Right hindlimb (tissue), 1 donor: ENCODE results near the gene TRMT1.
"Not testable (repeated sequence)": the region's sequence is repeated elsewhere in the genome, so short reads cannot be mapped to it uniquely, and the experiment has no call there.

Experiments used
- DNase-seq: peaks from one replicate; pipeline ENCODE4 v3.0.0-alpha.2; 2018

TRMT1 gene

DNA sequence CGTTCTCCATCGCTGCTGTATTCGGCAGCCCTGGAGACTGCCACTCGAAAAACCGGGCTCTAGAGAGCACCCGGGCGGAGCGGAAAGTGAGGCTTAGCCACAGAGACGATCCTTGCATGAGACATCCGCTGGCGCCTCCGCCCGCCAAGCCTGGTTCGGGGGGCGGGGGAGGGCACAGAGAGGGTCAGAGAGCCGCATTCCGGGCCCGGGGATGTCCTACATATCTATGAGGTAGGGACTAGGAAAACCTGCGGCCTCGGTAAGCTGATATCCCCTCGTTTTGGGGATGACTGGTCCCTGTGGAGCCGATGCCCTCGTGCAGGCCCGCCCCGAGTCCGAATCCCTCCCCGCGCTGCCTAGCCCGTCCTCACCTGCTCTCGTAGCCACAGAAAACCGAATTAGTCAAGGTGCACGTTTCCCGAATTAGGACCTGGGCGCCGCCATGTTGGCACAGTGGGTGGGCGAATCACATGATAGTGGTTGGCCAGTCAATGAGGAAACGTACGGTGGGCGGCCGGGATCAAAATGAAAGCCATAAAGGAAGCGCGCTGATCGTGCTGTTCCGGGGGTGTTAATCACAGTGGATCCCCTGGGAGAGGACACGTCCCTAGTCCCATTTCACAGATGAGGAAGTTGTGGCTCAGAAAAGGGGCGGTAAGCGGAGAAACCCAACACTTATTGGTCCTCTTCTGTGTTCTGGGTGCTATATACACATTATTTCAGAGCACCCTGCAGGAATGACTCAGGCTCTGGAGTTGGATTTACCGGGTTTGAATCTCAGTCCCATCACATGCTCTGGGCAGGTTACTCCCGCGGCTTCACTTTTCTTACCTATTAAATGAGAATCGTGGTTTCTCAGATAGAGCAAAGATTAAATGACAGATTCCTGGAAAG is at the start of gene TRMT1:
TRMT1 (minus strand) TSS at position 459 of the 894 bp plus-strand sequence; CDS start at position 118, 341 bp downstream.
- DNase-seq: peak; percentile 93

DNA sequence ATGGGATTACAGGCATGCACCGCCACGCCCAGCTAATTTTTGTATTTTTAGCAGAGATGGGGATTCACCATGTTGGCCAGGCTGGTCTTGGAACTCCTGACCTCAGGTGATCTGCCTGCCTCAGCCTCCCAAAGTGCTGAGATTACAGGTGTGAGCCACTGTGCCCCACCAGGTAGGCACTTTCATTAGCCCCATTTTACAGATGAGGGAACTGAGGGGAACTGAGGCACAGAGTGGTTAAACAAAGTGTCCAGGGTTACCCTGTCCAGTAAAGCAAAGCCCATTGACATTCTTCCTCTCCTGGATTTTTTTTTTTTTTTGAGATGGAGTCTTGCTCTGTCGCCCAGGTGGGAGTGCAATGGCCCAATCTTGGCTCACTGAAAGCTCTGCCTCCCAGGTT is 49.6 kb upstream of the TRMT1 start:
- DNase-seq: not testable (repeated sequence)

DNA sequence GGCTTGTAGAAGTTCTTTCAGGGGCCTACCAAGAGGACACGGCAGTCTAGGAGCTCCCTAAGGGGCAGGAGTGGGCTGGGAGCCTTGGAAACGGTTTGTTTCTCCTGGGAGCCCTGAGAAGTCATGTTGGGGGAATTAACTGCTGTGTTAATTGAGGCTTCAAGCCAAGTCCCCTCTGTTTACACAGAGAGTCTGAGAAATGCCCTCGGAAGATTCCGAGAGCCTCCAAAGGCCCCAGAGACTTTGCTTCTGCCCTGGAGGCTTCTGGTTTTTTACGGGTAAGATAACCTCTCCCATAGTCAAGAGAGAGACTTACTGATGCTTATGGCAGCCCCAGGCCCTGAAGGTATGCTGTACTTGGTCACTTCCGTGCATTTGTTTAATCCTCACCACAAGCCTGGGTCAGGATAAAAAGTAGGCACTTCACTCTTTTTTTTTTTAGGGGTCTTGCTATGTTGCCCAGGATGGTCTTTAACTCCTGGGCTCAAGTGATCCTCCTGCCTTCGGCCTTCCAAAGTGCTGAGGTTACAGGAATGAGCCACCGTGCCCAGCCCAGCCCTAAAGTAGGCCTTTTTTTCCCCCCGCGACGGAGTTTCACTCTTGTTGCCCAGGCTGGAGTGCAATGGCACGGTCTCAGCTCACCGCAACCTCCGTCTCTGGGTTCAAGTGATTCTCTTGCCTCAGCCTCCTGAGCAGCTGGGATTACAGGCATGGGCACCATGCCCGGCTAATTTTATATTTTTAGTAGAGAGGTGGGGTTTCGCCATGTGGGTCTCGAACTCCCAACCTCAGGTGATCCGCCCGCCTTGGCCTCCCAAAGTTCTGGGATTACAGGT is 48.8 kb upstream of the TRMT1 start:
- no peak for DNase-seq

DNA sequence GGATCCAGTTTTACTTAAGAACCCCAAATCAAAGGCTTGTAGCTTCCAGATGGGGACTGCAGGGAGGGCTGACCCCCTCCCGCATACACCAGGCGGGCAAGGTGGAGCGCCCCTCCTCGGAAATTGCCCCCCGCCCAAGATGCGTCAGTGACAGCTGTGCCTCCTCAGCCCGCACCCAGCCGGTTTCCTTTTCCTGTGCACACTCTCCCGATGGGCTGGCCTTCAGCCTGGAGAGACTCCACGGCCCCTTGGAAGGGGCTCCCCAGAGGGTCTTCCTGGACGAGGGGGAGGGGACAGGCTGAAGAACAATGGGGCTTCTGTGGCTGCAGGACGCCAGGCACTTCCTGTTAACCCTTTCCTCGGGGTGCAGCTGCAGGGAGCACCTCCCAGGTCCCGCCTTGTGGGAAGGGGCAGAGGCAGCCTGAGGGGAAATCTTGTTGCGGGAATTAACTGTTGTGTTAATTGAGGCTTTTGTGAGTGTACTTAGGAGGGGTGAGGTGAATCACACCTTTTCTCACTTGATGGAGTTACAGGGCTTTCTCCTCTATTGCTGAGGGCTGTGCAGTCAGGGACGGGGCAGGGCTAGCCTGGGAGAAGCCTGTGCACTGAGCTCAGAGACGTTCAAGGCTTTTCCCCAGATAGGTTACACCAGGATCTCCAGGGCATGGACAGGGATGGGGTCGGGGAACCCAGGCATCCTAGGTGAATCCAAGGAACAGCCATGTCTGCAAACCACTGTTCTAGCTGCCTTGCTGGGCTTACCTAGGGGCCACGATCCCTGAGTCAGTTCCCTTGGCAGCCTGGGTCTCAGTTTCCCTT is 48.0 kb upstream of the TRMT1 start:
- peak; percentile 86 for DNase-seq

DNA sequence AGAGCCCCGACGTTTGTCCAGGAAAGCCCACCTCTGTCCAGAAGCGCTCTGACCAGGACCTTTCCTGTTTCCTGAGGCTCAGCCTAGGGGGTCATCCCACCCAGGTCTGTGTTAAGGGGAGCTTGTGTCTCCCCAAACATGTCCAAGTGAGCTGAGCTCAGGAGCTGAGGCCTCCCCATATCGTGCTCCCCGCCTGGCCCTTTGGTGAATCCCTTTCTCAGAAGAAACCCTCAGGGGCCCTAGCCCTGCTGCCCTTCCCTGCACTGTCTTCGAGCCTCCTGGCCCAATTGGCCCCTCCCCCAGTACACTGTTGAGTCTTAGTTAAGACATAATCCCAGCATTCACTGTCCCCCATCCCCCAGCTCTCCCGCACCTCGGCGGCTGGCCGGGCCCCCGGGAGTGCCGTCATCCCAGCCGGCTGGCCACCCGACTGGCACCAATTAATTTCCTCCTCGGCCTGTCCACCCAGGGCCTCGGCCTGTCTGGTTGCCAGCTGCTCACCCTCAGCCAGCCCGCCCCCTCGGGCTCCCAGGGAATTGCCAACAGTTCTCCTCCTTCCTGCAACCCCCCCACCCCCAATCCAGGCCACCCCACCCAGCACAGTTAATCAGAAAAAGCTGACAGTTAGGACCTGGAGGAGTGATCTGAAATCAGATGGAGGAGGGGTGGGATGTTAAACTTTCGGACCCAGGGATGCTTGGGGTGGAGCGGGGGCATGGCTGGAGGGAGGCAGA is 47.2 kb upstream of the TRMT1 start:
- DNase-seq: peak; percentile 80

DNA sequence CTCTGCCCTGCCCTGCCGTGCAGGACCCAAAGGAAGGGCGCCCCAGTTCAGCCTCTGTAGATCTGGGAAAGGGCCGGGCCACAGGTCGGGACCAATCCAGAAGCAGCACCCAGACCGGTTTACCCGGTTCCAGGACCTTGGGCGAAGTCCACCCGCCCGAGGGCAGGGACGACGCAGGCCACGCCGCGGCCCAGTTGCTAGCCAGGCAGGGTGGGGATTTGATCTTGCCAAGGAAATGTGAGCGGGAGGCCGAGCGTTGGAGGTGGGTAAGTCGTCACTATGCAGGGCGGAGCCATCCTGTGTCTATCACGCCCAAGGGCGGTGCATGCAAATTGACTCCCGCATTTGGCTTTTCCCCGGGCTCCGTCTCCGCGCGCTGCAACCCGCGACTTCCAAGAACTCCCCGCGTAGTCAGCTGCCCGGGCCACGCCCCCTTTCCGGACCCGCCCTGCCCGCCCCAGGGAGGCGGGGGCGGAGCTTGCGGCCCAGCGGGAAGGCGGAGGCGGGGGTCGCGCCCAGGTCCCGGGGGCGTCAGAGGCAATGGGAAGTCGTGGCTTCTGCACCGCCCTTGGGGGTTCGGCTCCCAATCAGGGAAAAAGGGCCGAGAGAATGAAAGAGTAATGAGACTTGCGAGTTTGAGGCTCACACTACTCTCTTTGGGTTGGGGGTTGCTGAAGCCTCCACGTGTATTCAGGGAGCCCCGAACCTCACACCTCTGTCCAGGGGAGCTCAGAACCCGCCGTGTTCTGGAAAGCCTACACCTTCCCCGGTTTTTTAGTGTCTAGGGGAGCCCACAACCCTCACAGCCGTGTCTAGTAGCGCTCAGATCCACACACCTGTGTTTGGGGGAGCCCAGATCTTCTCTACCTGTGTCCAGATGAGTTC is 46.4 kb upstream of the TRMT1 start:
- DNase-seq: peak; percentile 96

DNA sequence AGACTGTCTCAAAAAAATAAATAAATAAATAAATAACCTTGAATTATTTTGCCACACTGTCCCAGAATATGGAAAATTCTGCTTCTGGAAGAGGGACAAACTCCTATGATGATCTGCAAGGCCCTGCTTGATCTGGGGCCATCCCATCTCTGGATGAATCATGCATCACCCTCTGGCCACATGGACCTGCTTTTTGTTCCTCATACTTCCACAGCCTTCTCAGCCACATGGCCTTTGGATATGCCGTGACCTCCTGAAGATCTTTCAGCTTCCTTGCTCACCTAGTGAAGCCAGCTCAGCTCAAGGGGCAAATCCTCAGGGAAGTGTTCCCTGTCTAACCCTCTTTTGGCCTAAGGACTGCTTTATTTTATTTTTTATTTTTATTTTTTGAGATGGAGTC is 44.0 kb upstream of the TRMT1 start:
- DNase-seq: no peak

DNA sequence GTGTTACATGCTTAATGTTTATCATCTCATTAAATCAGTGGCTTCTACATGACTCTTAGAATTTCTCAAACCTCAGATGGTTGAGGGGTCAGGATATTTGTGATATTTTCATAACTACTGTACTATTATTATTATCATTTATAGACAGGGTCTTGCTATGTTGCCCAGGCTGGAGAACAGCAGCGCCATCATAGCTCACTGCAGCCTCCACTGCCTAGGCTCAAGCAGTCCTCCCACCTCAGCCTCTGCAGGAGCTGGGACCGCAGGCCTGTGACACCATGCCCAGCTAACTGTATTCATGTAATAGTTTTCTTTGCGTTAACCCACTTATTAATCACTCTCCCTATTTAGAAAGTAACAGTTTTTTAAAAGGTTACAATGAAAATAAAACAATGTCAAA is 43.2 kb upstream of the TRMT1 start:
- no peak for DNase-seq

DNA sequence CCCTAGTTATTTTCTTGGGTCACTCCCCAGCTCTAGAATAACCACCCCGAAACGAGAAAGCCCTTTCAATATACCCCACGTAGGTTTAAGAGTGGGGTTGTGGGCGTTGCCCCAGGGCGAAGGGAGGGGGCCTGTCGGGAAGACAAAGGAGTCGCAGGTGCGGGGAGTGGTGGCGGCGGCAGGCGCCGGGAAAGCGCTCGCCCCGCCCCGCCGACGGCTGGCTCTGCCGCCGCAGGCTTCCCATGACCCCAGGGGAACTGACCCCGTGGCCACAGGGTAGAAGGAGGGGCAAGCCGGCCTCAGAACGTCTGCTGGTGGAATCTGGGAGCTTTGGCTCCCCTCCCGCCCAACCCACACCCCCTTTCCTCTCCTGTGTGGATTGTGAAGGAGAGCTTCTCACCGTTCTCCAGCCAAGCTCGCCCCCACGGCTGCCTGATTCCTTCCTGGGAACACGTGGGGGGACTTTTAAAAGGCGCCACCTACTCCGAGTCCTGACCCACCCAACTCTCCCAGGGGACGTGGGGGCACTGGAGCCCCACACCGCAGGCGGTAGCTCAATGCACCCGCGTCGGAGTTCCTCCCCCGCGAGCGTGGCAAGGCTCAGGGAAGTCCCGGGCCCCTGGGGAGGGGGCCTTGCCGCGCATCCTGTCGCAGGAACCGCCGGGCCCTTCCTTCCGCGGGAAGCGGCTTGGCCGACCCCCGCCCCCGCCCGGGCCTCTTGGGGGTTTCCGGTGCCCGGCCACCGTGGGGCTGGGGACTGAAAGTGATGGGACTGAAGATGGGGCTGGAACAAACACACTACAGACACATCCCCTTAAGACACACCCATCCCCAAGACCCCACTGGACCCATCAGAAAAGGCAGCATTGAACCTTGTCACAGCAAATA is 39.2 kb upstream of the TRMT1 start:
- DNase-seq: peak; percentile 85

DNA sequence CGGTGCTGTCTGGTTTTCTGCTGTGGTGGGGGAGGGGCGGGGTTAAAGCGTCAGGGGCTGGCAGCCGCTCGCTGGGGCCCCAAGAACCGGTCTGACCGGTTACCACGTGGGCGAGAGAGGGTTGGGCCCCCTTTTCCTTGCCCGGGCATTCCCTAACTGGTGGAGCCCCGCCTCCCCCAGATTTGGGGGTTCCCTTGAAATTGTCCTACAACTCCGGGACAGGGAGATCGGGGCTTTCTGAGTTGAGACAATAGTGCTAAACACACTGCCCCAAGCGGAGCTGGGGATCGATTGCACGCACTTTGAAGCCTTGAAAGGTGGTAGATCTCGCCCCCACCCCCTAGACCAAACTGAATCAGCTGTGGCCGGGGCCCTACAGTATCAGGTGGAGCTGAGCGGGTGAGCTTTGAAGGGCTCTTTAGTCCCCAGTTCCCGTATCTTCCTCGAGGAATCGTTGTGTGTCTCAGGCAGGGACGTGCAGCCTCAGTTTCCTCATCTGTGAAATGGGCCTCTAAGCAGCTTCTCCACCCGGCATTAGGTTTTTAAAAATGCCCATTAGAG is 38.5 kb upstream of the TRMT1 start:
- peak; percentile 80 for DNase-seq

DNA sequence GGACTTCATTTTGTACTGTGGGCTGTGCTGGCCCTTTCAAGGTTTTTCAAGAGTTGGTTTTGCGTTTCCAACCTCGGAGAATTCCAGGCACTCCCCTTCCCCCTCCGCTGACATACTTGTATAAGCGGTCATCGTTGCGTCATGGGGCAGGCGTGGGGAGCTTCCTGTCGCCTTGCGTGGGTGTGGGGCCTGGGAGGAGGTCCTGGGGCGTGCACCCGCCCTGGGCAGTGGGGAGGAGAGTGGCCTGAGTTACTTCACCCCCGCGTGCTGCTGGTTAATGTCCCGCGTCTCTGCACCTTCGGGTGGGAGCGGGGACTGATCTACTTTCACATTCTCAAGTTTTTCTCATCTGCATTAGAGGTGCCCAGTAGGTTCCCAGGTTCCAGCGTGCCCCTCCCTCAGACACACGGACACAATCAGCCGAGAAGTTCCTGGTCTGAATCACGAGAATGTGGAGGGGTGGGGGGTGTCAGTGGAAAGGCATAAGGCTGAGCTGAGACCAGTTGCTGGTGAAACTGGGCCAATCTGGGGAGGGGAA is 37.8 kb upstream of the TRMT1 start:
- peak; percentile 90 for DNase-seq

DNA sequence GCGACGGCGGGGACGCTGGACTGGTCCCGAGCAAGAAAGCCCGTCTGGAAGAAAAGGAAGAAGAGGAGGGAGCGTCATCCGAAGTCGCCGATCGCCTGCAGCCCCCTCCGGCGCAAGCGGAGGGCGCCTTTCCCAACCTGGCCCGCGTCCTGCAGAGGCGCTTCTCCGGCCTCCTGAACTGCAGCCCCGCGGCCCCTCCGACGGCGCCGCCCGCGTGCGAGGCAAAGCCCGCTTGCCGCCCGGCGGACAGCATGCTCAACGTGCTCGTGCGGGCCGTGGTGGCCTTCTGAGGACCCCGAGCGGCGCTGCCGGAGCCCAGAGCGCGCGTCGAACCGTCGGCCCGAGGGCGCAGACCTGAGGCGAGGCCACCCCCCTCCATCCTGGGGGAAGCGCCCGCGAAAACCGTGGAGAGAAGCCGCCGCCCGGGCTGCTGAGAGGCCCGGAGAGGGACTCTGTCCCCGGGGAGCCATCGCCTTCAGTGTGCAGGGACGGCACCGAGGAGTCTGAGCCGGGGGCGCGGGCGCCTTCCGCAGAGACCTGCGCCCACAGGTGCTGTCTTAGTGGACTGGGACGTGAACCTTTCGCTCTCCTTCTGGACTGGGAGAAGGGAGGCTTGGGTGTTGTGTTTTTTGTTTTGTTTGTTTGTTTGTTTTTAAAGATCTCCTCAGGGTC is 37.2 kb upstream of the TRMT1 start:
- peak; percentile 74 for DNase-seq

DNA sequence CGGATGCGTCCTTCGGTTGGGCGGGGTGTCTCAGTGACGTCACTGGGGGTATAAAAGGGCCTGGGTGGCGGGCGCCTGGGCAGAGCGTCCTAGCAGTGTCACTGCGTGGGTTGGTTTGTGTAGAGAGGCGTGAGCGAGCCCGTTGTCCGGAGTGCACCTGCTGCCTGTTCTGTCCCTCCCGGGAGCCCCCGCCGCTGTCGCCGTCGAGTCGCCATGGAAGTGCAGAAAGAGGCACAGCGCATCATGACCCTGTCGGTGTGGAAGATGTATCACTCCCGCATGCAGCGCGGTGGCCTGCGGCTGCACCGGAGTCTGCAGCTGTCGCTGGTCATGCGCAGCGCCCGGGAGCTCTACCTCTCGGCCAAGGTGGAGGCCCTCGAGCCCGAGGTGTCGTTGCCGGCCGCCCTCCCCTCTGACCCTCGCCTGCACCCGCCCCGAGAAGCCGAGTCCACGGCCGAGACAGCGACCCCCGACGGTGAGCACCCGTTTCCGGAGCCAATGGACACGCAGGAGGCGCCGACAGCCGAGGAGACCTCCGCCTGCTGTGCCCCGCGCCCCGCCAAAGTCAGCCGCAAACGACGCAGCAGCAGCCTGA is 36.5 kb upstream of the TRMT1 start:
- no peak for DNase-seq

DNA sequence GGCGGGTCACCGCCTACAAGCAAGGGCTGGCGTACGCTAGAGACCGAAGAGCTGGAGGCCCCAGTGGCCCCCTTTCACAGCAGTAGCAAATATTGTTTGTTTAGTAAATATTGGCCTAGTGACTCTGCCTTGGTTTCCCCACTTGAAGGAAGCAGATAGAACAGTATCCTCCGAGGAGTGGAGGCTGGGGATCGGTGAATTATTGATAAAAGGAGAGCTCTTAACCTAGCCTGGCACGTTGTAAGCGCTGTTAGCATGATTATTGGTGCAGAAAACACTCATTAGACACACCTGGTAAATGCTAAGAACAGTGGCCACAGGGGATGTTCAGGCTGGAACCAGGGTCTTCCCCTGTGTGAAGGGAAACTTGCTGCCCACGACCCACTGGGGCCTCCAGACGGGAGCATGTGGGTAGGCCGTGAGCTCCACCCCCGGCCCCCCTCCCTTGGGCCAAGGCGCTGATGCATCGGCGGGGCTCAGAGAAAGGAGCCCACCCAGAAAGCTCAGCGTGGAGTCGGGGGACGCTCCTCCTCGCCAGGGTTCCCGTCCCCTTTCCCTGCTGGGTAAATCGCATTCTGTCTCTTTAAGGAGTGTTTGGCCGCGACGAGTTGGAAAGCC is 35.9 kb upstream of the TRMT1 start:
- DNase-seq: peak; percentile 97

DNA sequence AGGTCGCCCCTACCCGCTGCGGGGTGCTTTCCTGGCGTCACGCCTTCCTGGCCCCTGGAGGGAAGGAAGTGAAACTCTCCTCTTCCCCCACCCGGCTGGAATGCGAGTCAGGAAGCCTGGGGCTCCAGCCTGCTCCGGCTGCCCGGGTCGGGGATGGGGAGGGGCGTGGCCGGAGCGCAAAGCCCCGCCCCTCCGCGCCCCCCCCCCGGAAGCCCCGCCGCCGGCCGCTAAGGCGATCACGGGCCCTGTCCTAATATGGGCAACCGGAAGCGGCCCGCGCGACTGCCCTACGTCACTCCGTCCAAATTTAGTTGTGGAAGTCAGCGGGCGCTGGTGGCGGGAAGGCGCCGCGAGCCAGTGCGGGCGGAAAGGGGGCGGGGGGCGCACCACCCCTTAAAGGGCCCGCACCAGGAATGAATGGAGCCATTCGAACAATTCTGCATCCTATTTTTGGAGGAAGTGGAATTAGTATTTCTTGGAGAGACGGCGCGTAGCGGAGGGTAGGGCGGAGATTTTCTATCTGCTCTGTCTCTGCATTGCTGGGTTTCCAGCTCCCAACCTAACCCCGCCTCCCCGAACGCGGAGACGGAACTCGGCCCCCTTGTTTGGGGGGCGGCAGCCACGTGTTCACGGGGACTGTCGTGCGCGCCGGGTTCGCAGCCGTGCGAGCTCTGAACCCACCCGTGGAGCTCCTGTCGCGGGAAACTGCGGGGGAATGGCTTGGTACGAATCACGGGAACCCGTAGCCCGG is 35.2 kb upstream of the TRMT1 start:
- DNase-seq: peak; percentile 99

DNA sequence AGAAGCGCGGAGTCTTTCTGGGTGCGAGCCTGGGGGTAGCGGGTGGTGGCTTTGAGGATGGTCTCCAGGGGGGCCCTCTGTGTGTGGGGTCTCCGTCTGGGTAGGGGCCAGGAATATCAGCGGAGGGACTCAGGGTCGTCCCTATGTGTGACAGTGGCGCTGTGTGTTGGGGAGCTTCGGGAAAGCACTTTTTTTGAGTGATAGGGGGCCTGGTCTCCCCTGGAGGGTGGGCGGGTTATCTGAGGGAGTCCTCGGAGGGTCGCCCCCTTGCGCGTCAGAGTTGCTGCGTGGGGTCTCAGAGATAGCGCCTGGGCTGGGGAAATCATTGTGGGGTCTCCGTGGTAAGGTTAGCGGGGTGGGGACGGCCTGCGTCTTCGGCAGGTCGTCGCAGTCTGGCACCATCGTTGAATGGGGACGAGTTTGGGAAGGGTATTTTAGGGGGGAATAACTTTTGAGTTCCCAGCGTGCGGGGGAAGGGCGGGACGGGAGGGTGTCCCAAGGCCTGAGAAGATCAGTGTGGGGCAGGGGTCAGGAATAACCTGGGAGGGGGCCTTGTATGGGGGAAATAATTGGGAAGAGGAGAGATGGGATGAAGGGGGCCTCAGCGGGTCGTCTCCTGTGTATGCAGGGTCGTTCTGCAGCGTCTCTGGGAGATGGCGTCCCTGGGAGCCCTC is 34.5 kb upstream of the TRMT1 start:
- peak; percentile 70 for DNase-seq
